ENCODE data around the gene MAFB.

The MAFB gene

DNA sequence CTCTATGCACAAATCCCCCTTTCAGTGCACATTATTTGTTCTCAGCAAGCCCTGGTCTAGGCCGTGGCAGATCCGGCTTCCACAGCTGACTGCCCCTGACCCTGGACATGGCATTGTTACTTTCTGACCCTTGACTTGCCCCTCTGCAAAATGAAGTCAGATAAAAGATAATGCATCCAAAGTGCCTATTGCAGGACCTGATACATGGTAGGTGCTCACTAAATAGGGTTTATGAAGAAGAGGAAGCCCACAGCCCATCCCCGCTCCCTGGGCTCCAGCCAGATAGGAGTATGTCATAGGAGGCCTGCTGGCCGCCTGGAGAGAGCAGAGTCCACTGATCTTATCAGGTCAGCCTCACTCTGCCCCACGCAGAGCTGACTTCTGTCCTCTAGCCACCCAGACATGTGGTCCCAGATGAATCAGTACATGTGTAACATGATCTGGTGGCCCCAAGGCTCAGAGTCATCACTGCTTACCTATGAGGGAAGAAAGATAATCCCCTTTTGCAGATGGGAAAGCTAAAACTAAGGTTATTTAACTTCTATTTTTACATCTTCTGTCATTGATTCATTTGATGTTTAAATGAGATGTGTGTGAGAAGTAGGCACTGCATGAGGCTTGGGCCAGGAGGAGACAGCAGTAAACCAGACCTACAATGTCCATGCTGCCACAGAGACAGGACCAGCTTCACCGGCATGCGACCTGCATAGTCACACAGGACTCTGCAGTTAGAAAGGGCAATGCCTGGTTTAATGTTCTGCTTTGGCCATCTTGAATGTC is 20.4 kb downstream of the MAFB start:
- no peak overlapping the region for H3K4me3 ChIP-seq (ENCODE audit: low read depth, low read length)
- no peak for DNase-seq (ENCODE audit: low read depth, low spot score)
- no peak for TF ChIP-seq CTCF (IDR thresholded peaks at IDR 0.05; ENCODE audit: insufficient read depth, low read length, missing control alignments)
- CTCF ChIA-PET: no interaction called here
- POLR2A ChIA-PET: interaction anchor here (0.9 kb wide), 1 partner anchor 21 kb away, joined by 4 read pairs; the partner anchor contains the start of gene MAFB

DNA sequence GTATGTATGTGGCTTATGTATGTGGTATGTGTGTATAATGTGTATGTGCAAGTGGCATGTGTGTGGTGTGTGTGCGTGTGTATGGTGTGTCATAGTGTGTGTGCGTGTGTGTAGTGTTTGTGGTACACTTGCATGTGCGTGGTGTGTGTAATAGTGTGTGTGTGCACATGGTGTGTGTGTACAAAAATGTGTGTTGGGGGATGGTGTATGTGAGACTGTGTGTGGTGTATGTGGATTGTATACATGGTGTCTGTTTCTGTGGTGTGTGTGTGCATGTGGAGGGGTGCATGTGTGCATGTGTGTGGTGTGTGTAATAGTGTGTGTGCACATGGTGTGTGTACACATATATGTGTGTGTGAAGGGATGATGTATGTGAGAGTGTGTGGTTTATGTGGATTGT is 21.5 kb downstream of the MAFB start:
- no peak for TF ChIP-seq CTCF (IDR thresholded peaks at IDR 0.05; ENCODE audit: insufficient read depth, low read length, missing control alignments)
- CTCF ChIA-PET: no interaction called here
- POLR2A ChIA-PET: no interaction called here

GRCh38 chr20:40666336-40666735 is 22.7 kb downstream of the MAFB start:
- DNase-seq (ENCODE audit: low read depth, low spot score): no peak
- H3K4me3 ChIP-seq (ENCODE audit: low read depth, low read length): no peak overlapping the region
- ChIA-PET CTCF (no interaction called here), POLR2A (no interaction called here)
- TF ChIP-seq CTCF (IDR thresholded peaks at IDR 0.05; ENCODE audit: insufficient read depth, low read length, missing control alignments): no peak

More for the DNA sequence above, 21.5 kb downstream of the MAFB start:
- H3K4me3 ChIP-seq (ENCODE audit: low read depth, low read length): no peak overlapping the region
- no peak for DNase-seq (ENCODE audit: low read depth, low spot score)

DNA sequence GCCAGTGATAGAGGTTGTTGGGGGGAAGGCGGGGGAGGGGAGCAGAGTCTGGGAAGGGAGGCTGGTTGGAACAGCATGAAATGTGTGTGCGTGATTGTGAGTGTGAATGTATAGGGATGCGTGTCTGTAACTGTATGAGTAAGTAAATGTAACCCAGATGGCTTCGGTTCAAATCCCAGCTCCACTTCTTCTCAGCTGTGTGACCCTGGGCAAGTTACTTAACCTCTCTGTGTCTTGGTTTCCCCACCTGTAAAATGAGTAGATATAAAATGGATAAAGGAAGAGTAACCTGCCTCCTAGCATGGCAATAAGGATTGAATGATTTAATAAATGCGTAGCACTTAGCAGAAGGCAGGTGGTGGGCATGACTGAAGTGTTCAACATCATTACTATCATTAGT is 24.1 kb downstream of the MAFB start:
- H3K4me3 ChIP-seq (ENCODE audit: low read depth, low read length): no peak overlapping the region
- no peak for DNase-seq (ENCODE audit: low read depth, low spot score)
- POLR2A ChIA-PET: no interaction called here
- no peak for TF ChIP-seq CTCF (IDR thresholded peaks at IDR 0.05; ENCODE audit: insufficient read depth, low read length, missing control alignments)
- CTCF ChIA-PET: no interaction called here

DNA sequence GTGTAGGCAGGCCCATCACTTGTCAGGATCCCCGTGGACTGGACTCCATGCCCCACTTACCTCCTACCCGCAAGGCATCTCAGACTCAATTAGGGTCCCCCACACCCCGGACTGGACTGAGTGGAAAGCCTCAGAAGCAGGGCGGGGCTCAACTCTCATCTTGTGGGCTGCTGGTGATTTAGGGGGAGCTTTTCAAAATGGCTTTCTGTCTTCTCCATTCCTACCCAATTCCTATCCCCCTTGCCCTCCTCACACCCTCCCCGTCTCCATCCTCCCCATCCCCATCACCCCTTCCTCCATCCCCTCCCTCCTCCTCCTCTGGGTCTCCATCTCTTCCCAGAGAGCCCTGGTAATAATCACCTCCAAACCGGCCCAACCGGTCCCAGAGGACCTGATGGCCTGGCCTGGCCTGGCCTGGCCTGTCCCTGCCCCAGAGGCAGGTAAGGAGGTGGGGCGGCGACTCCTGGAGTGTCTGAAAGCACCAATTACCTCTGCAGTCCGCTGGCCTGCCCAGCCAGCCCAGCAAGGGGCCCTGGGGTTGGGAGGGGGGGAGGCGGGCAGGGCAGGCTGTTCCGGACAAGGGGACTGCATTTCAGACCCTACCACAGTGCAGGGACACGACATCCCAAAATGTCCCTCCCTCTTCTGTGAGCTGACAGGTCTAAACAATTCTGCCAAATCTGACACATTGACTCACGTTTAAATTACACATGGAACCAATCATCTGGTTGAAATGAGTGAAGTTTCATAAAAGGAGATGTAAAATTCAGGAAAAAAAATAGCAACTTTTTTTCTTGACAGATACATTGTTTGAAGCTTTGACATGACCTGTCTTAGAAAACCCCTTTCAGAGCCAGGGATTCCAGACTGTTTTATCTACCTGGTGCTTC is 24.8 kb downstream of the MAFB start:
- no peak for DNase-seq (ENCODE audit: low read depth, low spot score)
- TF ChIP-seq CTCF (IDR thresholded peaks at IDR 0.05; ENCODE audit: insufficient read depth, low read length, missing control alignments): no peak
- no peak overlapping the region for H3K4me3 ChIP-seq (ENCODE audit: low read depth, low read length)
- ChIA-PET CTCF (no interaction called here), POLR2A (no interaction called here)

DNA sequence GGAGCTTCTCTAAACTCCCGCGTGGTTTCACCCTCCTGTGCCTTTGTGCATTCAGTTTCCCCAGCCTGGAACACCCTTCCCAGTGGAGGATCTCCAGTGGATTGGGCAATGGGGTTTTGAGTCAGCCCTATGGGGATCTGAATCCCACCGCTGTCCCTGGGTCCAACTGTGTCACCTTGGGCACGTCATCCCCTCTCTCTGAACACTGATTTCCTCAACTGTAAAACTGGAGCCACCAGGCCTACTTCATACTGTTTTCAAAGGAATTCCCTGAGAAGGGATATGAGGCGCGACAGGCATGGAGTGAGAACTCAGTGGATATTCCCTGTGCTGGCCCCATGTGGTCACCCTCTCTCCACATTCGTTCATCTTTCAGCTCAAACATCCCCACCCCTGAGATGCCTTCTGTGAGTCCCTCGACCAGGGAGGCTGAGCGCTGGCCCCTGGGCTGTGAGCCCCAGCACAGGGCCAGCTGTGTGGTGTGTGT is 25.7 kb downstream of the MAFB start:
- H3K4me3 ChIP-seq (ENCODE audit: low read depth, low read length): no peak overlapping the region
- ChIA-PET CTCF (no interaction called here), POLR2A (no interaction called here)
- no peak for TF ChIP-seq CTCF (IDR thresholded peaks at IDR 0.05; ENCODE audit: insufficient read depth, low read length, missing control alignments)
- no peak for DNase-seq (ENCODE audit: low read depth, low spot score)
